Activated CD8-positive, alpha-beta memory T cell treated with anti-CD3 and anti-CD28 coated beads for 4 hours (primary cell): ENCODE data around the gene PTPDC1.

Experiments used
- DNase-seq, 2 donors: peaks; one replicate each; pipeline ENCODE4 v3.0.0-alpha.2; 2020; ENCODE audit warnings: low read depth in 2 of 2

The PTPDC1 gene, protein sequence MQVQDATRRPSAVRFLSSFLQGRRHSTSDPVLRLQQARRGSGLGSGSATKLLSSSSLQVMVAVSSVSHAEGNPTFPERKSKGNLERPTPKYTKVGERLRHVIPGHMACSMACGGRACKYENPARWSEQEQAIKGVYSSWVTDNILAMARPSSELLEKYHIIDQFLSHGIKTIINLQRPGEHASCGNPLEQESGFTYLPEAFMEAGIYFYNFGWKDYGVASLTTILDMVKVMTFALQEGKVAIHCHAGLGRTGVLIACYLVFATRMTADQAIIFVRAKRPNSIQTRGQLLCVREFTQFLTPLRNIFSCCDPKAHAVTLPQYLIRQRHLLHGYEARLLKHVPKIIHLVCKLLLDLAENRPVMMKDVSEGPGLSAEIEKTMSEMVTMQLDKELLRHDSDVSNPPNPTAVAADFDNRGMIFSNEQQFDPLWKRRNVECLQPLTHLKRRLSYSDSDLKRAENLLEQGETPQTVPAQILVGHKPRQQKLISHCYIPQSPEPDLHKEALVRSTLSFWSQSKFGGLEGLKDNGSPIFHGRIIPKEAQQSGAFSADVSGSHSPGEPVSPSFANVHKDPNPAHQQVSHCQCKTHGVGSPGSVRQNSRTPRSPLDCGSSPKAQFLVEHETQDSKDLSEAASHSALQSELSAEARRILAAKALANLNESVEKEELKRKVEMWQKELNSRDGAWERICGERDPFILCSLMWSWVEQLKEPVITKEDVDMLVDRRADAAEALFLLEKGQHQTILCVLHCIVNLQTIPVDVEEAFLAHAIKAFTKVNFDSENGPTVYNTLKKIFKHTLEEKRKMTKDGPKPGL

DNA sequence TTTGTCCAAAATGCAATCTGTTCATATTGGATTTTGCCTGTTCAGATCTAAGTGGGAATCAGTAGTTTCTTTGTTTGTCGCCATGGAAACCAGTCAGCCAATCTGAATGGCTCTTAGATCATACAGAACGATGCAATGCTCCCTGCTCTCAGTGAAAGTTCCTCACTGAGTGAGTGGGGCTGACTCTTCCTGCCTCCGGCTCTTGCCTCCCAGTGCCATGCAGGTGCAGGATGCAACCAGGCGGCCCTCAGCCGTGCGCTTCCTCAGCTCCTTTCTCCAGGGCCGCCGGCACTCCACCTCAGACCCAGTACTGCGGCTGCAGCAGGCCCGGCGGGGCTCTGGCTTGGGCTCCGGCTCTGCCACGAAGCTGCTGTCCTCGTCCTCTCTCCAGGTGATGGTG, at the start of gene PTPDC1:
Gene PTPDC1, plus strand, starts transcription at position 151 of the 400 bp plus-strand sequence. Its CDS starts 67 bp downstream, at position 218.
- DNase-seq: no peak

DNA sequence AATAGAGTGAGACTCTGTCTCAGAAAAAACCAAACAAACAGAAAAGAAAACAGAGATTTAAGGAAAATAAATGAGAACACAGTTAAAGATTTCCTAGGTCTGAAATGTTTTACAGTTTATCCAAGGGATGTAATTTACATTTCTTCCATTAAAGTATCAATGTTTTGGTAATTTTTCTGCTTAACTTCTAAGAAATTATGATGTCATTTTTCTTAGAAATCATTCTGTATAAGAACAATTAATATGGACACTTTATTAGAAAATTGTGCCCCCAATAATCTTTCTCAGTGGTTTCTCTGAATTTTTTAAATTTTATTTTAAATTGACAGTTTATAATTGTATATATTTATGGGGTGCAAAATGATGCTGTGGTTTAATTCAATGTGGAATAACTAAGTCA, 49.8 kb upstream of the PTPDC1 start:
- no peak for DNase-seq

DNA sequence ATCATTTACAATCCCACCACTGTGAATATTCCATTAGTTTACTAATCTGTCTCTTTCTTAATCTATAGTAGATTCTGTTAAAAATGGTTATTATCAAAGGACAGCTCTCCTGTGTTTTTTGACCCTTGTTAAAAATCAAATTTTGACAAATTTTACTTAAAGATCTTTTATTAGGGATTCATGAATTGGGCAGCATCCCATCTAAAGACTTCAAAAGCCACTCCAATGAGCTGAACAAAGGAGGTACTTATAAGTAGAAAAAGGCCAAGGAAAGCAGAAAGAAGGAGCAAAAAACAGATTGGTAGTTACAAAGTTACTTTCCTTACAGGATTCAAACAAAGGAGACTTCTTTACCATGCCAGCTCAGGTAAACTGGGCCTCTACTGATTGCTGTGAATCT, 44.5 kb upstream of the PTPDC1 start:
- DNase-seq: no peak

DNA sequence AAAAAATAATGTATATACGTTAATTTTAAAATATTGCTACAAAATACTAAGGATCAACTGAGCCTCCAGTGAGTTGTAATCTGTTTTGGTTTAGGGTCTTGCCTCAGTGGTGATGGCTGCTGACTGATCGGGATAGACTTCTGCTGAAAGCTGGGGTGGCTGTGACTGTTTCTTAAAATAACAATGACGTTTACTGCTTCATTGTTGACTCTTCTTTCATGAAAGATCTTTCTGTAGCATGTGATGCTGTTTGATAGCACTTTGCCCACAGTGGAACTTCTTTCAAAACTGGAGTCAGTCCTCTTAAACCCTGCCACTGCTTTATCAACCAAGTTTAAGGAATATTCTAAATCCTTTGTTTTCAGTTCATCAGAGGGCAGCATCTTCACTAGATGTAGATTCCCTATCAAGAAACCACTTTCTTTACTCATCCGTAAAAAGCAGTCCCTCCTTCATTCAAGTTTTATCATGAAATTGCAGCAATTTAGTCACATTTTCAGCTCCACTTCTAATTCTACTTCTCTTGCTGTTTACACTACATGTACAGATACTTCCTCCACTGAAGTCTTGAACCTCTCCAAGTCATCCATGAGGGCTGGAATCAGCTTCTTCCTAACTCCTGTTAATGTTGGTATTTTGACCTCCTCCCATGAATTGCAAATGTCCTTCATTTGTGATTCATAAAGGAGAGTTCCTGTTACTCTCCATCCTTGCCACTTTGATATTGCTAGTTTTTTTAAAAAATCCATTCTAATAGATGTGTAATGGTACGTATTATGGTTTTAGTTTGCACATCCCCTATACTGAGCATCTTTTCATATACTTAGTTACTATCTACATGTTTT, 41.5 kb upstream of the PTPDC1 start:
- no peak for DNase-seq

DNA sequence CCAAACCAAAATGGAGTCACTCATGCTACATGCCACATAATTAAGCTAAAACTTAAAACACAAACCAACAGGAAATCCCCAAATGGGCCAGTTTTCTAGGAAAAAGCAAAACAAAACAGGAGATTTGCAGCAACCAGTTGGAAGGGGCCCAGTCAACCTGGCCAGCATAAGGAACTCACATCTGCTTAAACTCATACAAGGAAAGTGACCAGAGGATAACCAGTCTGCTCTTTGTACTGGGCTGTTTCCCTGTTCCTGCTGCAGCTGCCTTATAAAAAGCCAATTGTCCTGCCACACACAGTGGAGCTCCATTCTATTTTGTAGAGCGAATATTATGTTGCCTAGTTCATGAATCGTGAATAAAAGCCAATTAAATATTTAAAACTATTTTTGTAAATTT, 29.5 kb upstream of the PTPDC1 start:
- DNase-seq: no peak

DNA sequence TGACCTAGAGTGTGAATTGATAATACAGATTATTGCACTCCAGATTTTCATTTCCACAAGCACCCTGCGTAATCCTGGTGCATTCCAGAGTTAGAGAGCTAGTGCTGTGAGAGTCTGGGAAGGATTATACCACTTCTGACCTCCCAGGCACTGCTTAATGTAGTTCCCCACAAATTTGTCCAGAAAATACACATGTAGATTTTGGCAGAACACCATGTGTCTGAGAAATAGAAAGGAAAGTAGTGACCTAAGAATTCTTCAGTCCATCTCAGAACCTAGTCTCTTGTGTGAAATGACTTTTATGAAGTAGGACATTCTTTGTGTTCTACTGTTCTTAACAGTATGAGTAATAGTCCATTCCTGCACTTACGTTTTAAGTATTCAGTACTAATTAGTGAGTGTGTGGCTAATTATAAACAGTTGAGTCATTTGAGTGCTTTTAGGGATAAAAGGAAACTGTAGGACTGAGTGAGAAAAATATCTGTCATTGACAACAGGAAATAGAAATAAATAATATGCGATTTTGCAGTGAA, 27.8 kb upstream of the PTPDC1 start:
- no peak for DNase-seq

DNA sequence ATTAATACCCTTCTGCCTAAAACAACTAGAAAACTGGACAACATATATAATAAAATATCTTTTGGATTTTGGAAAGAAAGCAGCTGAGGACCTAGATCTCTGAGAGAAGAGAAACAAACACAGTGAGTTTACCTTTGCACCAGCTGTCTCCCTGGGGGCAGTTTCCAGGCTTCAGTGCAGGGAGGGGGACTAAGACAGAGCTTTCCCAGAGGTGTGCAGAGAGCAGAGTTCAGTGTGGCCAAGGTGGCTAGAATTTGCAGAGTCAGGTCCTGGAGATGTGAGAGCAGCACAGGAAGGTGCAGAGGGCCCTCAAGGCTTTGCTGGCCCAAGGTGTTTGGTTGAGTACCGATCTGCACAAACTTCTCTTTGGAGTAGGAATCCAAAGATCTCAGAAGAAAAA, 26.3 kb upstream of the PTPDC1 start:
- DNase-seq: no peak

DNA sequence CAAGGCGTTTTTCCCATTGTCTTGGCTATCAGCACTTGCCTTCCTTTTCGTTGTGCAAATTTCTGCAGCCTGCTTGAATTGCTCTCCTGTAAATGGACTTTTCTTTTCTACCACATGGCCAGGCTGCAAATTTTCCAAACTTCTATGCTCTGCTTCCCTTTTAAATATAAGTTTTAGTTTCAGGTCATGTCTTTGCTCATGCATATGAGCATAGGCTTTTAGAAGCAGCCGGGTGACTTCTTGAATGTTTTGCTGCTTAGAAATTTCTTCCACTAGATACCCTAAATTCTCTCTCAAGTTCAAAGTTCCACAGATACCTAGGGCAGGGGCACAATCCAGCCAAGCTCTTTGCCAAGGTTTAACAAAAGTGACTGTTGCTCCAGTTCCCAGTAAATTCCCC, 22.4 kb upstream of the PTPDC1 start:
- DNase-seq: no peak

DNA sequence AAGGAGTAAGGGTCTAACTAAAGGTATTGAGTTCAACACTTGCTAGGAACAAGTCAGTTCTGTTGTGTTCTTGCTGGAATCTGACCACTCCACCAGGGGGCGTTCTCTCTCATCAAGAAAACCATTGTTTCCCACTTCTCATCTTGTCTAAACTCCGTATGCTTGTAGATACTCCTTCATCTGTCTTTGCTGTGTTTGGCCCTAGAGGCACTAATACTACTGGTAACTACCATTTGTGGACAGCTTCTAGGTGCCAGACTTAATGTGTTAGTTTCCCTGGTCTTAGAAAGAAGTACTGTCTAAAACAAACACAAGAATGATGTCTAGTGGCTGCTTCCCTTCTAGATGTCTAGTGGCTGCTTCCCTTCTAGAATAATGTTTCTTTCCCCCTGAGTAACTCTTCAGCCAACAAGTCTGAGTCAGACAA, 18.7 kb upstream of the PTPDC1 start:
- DNase-seq: peak; percentile 42 to 55

DNA sequence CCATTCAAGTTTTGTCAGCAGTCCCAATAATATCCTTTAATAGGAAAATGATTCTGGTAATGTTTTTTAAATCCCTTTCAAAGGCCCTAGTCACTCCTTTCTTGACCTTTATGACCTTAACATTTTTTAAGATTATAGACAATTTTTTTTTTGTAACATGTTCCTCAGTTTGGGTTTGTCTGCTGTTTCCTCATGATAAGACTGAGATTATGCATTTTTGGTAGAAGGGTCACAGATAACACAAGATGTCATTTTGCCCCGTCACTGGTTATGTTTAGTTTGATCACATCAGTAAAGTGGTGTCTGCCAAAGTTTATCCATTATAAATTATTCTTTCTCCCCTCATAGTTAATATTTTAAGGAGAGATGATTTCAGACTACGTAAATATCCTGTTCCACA, 16.0 kb upstream of the PTPDC1 start:
- no peak for DNase-seq

DNA sequence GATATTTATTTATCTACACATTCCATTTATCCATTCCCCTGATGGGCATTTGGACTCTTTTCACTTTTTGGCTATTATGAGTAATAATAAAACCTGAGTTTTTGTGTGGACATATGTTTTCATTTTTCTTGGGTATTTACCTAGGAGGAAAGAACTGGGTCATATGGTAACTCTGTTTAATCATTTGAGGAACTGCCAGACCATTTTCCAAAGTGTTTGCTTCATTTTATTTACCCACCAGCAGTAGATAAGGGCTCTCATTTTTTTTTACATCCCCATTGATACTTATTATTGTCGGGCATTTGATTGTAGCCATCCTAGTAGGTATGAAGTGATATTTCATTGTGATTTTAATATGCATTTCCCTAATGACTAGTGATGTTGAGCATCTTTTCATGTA, 7.7 kb upstream of the PTPDC1 start:
- DNase-seq: no peak

DNA sequence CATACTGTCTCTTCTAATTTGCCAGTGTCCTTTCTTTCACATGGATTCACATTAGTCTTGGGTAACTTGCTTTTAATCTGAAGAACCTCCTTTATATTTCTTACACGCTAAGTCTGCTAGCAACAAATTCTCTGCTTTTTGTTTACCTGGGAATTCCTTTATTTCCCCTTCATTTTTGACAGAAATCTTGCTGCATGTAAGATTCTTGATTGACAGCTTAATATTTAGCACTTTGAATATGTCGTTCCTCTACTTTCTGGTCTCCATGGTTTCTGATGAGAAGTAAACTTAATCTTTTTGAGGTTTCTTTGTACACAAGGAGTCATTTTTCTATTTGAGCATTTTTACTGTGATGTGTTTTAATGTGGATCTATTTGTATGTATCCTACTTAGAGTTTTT, 6.2 kb upstream of the PTPDC1 start:
- no peak for DNase-seq

DNA sequence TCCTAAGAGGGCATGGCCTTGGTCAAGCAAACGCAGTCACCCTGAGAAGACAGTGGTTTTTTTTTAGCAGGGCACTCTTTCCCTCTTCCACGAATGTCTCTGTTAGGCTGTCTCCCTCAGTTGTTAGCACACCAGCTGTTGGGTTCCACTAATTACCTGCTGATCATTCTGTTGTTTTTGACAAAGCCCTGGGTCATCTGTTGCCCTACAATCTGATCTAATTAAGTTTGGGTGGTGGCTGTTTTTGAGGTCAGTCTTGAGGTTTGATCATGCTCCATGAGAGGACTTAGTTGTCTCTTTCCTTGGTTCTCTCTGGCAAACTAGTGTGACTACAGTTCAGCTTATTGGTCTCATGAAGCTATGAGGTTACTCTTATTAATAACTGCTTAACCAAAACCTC, 5.0 kb upstream of the PTPDC1 start:
- DNase-seq: no peak

DNA sequence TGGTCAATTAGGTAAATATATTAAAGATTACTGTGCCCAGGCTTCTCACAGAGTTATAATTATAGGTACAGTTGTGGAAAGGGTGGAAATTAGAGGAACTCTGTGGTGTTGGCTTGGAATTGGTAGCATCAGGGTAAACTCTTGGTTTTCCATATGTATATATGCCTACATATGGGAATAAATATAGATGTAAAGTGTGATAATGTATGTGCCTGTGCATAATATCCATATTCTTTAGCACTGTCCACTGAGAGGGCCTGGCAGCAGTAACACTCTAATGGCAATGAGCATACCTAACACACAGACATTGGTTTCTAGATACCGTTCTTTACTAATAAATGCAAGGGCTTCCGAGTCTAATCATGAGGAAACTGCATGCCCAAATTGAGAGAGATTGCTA, 4.0 kb upstream of the PTPDC1 start:
- DNase-seq: no peak

DNA sequence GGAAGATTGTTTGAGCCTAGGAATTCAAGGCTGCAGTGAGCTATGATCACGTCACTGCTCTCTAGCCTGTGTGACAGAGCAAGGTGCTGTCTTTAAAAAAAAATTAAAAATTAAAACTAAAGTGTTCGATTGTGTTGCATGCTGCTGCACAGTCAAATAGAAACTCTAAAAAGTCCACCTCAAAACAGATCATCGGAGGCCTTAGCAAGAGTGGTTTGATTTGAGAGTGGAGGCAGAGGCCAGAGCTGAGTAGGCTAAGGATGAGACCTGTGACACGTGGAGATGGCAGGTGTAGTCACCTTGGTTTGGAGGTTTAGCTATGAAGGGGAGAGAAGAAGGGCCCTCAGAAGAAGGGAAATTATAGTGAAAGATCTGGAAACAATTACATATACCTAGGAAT, 2.8 kb upstream of the PTPDC1 start:
- DNase-seq: no peak

DNA sequence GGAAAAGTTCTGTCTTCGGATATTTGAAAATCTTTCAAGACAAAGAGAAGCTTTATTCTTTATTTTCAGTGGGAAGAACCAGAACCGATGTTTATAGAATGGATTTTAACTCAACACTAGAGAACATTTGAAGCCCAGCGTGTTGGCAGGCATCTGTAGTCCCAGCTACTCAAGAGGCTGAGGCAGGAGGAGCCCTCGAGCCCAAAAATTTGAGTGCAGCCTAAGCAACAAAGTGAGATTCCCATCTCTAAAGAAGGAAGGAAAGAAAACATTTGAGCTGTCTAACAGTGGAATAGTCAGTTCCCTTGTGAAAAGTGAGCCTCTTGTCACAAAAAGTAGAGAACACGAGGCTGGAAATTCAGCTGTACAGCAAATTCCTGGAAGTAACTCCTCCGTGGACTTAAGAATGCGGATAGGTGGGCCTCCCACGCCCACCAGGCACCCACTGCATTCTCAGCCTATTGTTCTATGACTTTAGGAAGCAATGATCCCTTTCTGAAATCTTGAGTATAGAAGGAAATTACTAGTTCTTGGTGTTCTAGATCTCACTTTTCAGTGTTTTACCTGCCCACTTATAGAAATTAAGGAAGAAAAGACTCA, 2.3 kb upstream of the PTPDC1 start:
- no peak for DNase-seq

DNA sequence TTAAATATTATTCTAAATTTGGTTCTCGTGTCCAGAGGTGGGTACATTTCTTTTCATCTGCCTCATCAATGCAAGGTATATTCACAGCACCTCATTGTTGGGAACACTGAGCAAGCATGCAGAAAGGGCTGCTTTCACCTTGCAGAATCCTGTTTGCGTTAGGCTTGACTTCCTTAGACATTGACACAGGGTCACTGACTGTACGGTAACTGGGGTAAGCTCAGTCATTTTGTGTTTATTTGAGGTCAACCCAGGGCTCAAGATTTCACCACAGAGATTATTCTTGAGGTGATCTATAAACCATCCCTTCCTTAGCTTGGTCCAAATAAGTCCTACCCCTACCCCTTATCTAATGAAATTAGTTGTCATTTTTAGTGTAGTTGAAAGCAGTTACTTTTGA, 1.7 kb upstream of the PTPDC1 start:
- no peak for DNase-seq

DNA sequence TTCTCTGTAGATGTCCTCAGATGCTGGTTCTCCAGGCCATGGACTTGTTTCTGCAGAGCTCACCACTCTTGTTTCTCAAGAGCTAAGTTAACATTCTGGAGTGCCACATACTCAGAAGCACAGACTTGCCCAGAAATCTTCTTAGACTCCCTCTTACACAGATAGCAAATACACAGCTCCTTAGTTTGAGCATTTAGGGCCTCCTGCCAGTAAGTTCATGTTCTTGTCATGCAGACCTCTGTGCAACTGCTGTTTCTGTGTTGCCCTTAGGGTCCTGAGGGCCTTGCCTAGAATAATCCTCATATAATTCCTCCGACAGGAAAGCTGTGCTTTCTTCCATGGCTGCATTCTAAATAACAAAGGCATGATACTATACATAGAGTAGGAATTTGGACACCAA, 1.3 kb upstream of the PTPDC1 start:
- DNase-seq: no peak

DNA sequence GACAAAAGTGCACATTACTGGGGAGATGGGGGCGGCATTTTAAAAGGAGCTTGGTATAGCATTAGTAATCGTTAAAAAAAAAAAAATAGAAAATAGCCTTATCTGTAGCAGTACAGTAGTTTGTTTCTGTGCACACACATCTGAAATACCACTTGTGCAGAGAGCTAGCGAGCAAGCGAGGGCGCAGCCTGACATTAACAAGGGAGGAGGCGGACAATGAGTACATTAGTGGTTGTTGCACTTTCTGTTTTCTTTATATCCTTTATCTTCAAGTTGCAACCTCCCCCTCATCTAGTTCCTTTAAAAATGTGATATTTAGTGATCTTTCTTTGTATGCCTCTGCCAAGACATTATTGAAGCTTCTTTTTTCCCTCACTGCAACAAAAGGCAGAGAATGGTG, 880 bp upstream of the PTPDC1 start:
- no peak for DNase-seq

DNA sequence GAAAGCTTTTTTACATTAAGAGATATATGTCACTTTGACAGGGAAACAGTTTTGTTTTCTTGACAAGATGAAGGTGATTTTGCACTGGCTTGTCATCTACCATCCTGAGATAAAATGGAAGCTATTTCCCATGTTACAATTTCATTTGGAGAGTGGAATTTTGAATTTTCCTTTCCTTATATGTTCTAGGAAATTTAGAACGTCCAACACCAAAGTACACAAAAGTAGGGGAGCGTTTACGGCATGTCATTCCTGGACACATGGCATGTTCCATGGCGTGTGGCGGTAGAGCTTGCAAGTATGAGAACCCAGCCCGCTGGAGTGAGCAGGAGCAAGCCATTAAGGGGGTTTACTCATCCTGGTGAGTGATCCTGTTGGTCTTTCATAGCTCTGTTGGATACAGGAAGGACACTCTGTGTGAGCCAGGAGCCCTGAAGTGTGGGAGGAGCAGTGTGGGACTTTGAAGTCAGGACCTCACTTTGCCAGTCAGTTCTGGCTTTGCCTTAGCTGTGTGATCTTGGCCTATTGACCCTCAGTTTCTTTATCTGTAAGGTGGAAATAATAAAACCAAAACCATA, 887 bp downstream of the PTPDC1 start:
- DNase-seq: no peak
